GM18519 (cell line): ENCODE measurements around the gene MMP10.
"Not testable (repeated sequence)": the region's sequence is repeated elsewhere in the genome, so short reads cannot be mapped to it uniquely, and the experiment has no call there.

Source experiments
- ATAC-seq: cut with Tn5 transposase; IDR thresholded peaks from one replicate; pipeline ENCODE4 v1.9.1; 2021; ENCODE audit warnings: mild to moderate bottlenecking, moderate library complexity; ENCODE audit not compliant: unreplicated experiment, low FRiP score

The MMP10 gene

DNA sequence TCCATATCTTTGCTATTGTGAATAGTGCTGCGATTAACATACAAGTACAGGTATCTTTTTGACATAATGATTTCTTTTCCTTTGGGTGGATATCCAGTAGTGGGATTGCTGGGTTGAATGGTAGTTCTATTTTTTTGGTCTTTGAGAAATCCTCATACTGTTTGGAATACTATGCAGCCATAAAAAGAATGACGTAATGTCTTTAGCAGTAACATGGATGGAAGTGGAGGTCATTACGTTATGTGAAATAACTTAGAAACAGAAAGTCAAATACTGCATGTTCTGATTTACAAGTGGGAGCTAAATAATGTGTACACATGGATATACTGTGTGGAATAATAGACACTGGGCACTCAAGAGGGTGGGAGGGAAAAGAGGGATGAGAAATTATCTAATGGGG lies 4.0 kb upstream of the MMP10 start:
- no peak for ATAC-seq

- no peak for ATAC-seq
Measured at GRCh38 chr11:102783720-102784119, 3.3 kb upstream of the MMP10 start.

DNA sequence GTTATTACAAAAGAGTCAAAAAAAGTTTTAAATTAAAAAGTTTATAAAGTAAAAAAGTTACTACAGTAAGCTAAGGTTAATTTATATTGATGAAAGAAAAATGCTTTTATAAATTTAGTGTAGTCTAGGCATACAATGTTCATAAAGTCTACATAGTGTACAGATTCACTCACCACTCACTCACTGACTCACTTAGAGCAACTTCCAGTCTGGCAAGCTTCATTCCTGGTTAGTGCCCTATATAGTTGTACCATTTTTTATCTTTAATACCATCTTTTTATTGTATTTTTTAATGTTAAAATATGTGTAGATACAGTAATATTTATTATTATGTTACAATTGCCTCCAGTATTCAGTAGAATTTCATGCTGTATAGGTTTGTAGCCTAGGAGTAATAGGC lies 2.6 kb upstream of the MMP10 start:
- ATAC-seq = no peak

DNA sequence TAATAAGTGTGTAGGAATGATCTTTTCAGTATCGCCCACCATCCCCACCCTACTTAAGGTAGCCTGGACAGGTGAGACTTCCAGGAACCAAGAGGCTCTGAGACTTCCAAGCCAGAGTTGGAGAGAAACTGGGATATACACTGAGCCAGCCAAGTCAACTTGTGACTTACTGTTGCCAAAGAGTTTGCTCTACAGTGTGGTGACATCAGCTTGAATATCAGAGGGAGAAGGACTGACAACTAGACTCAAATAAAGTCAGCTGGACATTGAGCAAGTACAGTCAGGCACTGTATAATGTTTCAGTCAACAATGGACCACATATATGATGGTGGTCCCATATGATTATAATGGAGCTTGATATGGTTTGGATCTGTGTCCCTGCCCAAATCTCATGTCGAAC lies 1.2 kb upstream of the MMP10 start:
- no peak for ATAC-seq

DNA sequence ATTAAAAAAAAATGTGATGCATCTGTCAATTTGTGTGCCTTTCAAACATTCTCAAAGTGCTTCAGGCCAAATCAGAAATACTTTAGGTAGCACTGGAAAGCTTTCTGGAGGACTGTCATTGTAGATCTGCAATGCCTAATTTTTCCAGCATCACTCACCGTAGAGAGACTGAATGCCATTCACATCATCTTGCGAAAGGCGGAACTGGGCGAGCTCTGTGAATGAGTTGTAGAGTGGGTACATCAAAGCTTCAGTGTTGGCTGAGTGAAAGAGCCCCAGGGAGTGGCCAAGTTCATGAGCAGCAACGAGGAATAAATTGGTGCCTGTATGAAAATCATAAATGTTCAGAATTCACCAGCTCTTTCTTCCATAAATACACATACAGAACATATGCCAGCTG lies 4.0 kb downstream of the MMP10 start:
- no peak for ATAC-seq

- ATAC-seq = no peak
Measured at GRCh38 chr11:102773386-102773785, 7.0 kb downstream of the MMP10 start.

- ATAC-seq = no peak
Measured at GRCh38 chr11:102771351-102771750, 9.1 kb downstream of the MMP10 start.

GRCh38 chr11:102770191-102770590 lies 10.2 kb downstream of the MMP10 start:
- ATAC-seq = no peak

DNA sequence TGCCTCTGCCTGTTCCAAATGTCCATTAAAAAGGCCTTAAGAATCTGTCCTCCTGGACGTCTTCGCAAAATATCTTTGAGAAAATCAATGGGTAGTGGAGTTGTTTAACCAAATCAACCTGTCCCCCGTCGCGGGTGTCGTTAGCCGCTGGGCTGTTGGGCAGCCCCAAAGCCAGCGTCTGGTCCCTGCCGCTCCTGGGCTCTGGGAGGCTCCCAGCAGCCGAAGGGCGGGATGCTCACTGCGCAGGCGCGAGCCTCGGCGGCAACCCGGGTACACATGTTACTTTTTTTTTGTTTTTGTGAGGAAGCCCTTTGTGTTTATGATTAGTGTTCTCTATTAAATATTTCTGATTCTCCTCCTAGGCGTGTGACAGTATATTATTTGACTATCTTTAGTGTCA lies 12.6 kb downstream of the MMP10 start:
- ATAC-seq = no peak

GRCh38 chr11:102763440-102763839 lies 17.0 kb downstream of the MMP10 start:
- no peak for ATAC-seq

DNA sequence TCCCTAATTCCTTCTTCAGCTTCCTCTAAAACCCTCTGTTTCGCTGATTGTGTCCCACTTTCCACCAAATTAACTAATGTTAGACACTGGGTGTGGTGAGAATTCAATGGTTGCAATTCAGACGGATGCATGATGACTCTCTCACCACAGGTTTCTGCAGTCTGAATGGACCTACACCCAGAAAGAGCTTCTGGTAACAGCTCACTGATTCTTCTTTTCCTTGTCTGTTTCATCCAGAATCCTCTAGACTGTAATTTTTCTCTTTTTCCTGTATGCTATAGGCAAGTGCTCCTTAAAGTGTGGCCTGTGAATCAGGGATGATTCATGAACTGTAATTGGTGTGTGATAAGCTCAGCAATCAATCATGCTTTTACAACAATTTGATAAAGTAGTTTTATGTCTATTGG lies 18.1 kb downstream of the MMP10 start:
- ATAC-seq = no peak

GRCh38 chr11:102761646-102762238 lies 18.7 kb downstream of the MMP10 start:
- no peak for ATAC-seq

DNA sequence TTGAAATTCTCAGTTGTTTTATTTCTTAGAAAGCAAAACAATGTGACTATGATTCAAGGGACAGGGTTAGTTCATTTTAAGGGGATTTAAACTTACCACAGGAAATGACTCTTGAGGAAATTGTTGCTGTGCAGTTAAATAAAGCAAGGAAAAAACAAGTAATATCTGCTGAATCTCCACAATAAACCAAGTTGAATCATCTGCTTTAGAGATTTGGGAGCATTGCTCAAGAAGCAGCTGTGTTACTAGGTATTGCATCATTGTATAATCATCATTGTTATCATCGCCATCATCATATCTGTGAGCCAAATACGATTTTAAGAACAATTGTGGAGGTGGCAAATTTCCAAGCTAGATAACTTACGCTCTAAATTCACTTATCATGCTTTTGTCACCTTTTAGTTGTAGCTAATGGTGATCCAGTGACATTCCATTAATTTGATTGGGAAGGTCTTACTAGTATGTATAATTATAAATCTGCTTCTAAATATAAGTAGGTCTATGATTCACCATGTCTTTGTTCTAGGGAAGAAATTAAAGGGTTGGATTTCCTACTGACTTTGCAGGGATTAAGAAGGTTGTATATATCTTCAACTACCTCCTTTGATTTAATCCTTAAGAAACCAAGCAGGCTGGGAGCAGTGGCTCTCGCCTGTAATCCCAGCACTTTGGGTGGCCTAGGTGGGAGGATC lies 19.9 kb downstream of the MMP10 start:
- no peak for ATAC-seq

- ATAC-seq = no peak
Measured at GRCh38 chr11:102757823-102758549, 22.4 kb downstream of the MMP10 start.

DNA sequence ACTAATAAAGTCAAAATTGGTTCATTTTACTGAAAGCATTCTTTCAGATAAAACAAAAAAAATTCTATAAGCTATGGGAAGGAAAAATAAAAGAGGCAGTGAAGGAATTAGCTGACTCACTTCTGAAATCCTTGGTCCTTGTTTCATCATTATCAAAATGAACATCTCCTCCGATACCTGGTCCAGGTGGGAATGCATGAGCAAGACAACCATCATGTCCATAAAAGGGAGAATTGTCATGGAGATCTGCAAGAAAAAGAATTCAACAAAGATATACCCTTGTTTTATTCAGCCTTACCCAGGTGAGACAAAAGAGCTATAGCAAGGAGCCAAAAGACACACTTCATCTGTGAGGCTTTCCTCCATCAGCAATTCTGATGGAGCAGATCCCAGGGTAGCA lies 27.2 kb downstream of the MMP10 start:
- ATAC-seq = no peak

GRCh38 chr11:102751673-102752072 lies 28.8 kb downstream of the MMP10 start:
- ATAC-seq = no peak

DNA sequence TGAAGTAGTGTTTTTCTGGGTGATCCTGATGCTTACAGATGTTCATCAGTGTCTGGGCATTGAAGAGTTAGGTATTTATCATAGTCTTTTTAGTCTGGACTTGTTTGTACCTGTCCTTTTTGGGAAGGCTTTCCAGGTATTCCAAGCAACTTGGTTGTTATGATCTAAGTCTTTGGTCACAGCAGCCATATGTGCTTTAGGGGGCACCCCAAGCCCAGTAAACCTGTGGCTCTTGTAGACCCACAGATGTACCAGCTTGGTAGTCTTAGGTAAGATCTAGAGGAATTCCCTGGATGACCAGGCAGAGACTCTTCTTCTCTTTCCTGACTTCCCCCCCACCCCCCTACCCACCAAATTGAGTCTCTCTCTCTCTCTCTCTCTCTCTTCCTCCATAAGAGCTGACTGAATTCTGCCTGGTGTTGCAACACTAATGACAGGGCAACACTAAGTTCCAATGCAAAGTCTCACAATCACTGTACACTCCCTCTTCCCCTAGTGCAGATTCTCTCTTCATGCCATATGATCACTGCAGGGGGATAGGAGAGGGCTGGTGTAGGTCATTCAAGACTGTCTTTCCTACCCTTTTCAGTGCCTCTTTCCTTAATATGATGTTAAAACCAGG lies 31.2 kb downstream of the MMP10 start:
- no peak for ATAC-seq

DNA sequence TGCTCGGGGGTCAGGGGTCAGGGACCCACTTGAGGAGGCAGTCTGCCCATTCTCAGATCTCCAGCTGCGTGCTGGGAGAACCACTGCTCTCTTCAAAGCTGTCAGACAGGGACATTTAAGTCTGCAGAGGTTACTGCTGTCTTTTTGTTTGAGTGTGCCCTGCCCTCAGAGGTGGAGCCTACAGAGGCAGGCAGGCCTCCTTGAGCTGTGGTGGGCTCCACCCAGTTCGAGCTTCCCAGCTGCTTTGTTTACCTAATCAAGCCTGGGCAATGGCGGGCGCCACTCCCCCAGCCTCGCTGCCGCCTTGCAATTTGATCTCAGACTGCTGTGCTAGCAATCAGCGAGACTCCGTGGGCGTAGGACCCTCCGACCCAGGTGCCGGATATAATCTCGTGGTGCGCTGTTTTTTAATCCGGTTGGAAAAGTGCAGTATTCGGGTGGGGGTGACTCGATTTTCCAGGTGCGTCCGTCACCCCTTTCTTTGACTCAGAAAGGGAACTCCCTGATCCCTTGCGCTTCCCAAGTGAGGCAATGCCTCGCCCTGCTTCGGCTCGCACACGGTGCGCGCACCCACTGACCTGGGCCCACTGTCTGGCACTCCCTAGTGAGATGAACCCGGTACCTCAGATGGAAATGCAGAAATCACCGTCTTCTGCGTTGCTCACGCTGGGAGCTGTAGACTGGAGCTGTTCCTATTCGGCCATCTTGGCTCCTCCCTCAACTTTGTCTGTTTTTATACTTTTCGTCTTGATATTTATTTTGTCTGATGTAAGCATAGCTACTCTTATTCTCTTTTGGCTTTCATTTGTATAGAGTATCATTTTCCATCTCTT lies 33.5 kb downstream of the MMP10 start:
- ATAC-seq = not testable (repeated sequence)

GRCh38 chr11:102734650-102735049 lies 45.8 kb downstream of the MMP10 start:
- no peak for ATAC-seq

DNA sequence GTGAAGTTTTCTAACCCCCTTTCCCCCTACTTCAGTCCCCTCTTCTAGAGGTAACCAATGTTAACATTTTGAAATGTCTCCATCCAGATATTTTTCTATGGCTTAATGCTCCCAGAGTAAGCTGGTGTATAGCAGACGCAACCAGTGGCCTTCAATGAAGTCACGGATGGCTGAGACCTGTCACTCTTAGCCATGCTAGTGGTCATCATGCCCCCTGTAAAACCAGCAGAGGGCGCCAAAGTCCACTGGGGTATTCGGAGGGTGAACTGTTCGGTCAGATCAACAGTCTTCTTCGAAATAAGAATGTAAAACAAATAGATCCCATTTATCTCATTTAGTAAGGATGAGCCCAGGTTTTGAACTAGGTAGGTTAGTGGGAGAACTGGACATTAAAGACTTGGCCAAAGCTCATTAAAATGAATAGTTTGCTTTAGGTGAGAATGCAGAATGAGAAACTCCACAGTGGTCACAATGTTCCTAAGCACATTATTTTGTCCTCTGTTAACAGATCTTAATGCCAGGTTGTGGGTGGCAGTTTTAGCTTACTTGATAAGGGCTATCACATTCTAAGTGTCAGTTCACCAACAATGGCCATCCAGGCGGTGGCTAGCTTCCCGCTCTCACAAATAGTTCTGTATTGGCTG lies 47.1 kb downstream of the MMP10 start:
- peak; percentile 85 for ATAC-seq
